IPS DF 4.7 (cell line): Measurements from ENCODE around the gene GPR32.
"Not testable (repeated sequence)": the region's sequence is repeated elsewhere in the genome, so short reads cannot be mapped to it uniquely, and the experiment has no call there.

Experiments
- DNase-seq: peaks from one replicate; pipeline ENCODE4 v3.0.0-alpha.2; 2013; ENCODE audit warnings: low spot score; ENCODE audit errors: extremely low read depth

GPR32 gene

DNA sequence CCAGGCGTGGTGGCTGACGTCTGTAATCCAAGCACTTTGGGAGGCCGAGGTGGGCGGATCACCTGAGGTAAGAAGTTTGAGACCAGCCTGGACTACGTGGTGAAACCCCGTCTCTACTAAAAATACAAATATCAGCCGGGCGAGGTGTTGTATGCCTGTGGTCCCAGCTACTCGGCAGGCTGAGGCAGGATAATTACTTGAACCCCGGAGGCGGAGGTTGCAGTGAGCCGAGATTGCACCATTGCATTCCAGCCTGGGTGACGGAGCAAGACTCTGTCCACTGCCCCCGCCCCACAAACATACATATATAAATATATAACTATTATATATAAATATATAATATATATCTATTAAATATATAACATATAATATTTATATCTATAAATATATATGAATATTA, 23.1 kb upstream of the GPR32 start:
- DNase-seq: not testable (repeated sequence)

DNA sequence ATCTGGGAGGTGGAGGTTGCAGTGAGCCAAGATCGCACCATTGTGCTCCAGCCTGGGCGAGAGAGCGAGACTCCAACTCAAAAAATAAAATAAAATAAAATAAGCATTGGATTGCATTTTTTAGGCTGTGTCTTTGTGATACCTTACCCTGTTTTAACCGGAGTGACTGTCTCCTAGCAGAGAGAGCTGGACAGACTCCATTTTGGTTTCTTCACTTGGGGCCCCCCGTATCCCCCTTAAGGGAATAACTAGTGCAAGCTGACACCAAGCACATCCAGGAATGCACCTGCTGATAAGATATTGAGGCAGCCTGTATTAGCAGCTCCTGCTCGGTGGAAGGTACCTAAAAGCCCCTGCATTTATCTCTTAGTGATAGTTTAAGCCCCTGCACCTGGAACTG, 20.8 kb upstream of the GPR32 start:
- DNase-seq: no peak

- no peak for DNase-seq
Observed at GRCh38 chr19:50750010-50750409, 20.3 kb upstream of the GPR32 start.

DNA sequence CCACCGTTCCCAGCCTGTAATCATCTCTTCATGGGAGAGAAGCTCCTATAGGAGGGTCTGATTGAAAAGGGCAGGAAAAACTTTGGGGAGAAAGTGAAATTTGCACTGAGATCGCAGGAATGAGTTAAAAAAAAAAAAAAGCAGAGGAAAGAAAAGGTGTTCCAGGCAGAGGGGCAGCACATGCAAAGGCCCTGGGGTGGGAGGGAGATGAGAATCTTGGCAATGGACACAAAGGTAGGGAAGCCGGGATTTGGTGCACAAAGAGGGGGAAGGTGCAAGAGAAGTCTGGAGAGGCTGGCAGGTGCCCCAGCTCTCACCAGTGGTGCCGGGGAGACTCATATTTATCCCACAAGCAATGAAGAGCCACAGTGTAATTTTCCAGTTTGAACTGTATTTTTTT, 16.4 kb upstream of the GPR32 start:
- no peak for DNase-seq

GRCh38 chr19:50756244-50756643, 14.0 kb upstream of the GPR32 start:
- DNase-seq: not testable (repeated sequence)

GRCh38 chr19:50757624-50758023, 12.6 kb upstream of the GPR32 start:
- not testable (repeated sequence) for DNase-seq

- not testable (repeated sequence) for DNase-seq
Observed at GRCh38 chr19:50759076-50759475, 11.2 kb upstream of the GPR32 start.

DNA sequence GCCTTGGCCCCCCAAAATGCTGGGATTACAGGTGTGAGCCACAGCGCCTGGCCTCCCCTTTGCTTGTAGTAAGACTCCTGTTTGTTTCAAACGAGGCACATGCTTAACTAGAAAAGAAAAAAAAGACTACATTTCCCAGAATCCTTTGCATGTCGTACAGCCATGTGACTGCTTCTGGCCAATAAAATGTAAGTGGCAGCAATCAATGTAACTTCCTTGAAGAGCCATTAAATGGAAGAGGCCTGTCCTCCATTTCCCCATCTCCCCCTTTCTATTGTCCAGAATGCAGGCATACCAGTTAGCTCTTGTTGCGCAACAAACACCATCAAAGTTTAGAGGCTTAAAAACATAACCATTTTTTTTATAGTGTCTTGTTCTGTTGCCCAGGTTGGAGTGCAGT, 10.4 kb upstream of the GPR32 start:
- DNase-seq: no peak

DNA sequence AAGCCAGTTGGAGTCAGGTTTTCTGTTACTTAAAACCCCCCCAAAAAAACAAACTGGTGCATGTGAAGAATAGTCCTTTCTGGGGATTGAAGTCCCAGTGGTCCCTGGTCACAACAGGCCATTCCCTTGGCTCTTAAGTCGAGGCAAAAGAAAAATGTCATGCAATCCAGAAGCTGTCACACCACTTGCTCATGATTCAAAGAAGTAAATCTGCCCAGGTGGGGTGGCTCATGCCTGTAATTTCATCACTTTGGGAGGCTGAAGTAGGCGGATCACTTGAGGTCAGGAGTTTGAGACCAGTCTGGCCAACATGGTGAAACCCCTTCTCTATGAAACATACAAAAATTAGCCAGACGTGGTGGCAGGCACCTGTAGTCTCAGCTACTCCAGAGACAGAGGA, 8.8 kb upstream of the GPR32 start:
- not testable (repeated sequence) for DNase-seq

GRCh38 chr19:50763521-50763920, 6.7 kb upstream of the GPR32 start:
- DNase-seq: not testable (repeated sequence)

DNA sequence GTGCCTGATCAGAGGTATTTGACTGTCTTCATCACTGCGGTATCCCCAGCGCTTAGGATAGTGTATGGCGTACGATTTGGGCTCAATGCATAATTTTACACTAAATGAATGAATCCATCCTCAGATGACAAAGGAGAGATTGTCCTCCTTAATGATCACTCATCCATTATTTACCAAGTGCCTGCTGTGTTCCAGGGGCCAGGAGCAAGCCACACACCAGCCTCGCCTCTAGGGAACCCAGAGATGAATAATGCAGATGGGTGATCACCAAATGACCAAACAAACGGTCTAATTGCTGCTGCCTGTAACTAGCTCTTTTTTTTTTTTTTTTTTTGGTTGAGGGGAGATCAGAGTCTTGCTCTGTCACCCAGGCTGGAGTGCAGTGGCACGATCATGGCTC, 5.9 kb upstream of the GPR32 start:
- no peak for DNase-seq

DNA sequence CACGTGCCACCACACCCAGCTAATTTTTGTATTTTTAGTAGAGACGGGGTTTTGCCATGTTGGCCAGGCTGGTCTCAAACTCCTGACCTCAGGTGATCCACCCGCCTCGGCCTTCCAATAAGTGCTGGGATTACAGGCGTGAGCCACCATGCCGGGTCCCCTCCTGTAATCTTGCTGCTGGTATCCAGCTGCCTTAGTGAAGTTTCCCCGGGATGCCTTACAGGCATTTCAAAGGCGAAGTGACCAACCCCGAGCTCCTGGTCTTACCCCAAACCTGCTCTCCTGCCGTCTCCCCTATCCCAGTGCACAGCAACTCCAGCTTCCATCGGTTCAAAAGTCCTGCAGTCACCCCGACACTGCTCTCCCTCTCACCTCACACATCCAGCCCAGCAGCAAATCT, 3.5 kb upstream of the GPR32 start:
- DNase-seq: not testable (repeated sequence)

DNA sequence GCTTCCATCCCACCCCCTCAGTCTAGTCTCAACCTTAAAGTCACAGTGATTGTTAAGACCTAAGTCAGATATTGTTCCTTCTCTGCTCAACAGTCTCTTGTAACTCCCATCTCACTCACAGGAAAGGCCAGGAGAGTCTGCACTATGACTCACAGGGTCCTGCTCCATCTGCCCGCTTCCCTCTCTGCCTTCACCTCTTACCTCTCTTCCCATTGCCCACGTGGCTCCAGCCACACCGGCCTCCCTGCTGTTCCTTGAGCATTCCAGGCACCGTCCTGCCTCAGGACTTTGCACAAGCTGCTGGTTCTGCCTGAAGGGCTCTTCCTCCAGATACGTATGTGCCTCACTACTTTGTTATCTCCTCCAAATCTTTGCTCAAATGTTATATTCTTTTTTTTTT, 3.0 kb upstream of the GPR32 start:
- DNase-seq: not testable (repeated sequence)

- no peak for DNase-seq
Observed at GRCh38 chr19:50768277-50768676, 2.0 kb upstream of the GPR32 start.

GRCh38 chr19:50770888-50771287, 624 bp downstream of the GPR32 start:
- no peak for DNase-seq

DNA sequence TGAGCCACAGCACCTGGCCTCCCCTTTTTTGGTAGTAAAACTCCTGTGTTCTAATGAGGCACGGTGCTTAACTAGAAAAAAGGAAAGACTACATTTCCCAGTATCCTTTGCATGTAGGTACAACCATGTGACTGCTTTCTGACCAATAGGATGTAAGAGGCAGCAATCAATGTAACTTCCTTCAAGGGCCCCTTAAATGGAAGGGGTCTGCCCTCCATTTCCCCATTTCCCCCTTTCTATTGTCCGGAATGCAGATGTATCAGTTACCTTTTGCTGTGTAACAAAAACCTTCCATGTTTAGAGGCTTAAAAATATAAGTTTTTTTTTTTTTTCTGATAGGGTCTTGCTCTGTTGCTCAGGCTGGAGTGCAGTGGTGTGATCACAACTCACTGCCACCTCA, 2.2 kb downstream of the GPR32 start:
- no peak for DNase-seq

- not testable (repeated sequence) for DNase-seq
Observed at GRCh38 chr19:50772912-50773311, 2.6 kb downstream of the GPR32 start.

DNA sequence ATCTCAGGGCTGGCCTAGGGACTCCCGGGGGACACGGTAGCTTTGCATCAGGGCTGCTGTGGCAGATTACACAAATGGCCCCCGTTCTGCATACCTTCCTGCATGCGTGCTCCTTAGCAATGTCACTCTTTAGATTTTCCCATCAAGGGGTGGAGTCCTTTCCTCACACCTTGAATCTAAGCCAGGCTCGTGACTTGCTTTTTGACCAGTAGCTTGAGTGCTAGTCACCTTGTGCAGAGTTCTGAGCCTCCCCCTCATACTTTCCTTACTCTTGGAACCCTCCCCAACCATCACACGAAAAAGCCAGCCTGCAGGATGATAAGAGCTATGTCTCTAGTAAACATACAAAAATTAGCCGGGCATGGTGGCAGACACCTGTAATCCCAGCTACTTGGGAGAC, 3.2 kb downstream of the GPR32 start:
- DNase-seq: not testable (repeated sequence)

DNA sequence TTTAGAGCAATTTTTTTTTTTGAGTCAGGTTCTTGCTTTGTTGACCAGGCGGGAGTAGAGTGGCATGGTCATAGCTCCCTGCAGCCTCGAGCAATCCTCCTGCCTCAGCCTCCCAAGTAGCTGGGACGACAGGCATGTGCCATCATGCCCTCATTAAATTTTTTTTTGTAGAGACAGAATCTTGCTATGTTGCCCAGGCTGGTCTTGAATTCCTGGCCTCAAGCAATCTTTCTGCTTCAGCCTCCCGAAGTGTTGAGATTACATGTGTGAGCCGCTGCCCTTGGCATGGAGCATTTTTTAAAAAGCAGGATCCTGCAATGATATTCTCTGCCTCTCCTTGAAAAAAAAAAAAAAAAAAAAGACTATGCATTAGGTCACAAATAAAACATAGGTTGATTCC, 5.9 kb downstream of the GPR32 start:
- no peak for DNase-seq

DNA sequence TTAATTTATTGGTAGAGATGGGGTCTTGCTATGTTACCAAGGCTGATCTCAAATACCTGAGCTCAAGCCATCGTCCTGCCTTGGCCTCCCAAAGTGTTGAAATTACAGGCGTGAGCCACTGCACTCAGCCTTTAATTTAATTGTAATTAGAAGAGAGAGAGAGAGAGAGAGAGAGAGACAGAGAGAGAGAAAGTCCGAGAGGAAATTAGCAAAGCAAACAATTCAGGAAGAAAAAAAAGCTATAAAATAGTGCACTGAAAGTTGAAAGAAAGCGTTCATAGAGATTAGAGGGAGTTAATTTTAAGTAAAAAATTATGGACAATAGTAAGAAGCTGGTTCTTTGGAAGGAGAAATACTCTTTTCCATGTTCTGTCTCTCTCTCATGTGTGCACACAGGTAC, 7.0 kb downstream of the GPR32 start:
- DNase-seq: no peak

- no peak for DNase-seq
Observed at GRCh38 chr19:50777830-50778303, 7.6 kb downstream of the GPR32 start.

DNA sequence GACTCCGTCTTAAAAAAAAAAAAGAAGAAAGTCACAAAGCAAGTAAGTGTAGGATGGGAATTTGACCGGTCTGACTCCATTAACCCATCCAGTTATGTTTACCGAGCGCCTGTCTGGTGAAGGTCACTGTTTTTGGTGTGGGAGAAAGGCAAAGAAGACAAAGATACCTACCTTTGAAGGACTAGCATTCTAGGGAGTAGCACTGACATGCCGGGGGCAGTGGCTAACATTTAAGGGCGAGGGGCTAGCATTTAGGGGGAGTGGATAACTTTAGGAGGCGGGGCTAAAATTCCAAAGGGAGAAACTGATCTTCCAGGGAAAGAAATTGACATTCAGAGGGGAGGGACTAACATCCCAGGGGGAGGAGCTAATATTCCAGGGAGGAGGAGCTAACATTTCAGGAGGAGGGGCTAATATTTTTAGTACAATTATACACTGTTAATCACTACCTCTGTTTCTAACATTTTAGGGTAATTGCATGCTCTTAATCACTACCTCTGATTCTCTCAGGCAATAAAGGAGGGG, 8.7 kb downstream of the GPR32 start:
- DNase-seq: no peak

GRCh38 chr19:50779504-50780457, 9.5 kb downstream of the GPR32 start:
- no peak for DNase-seq
